Neural cell (in vitro differentiated cells): ENCODE measurements around the gene GLO1.

ENCODE experiments used
- CTCF ChIP-seq: fragments of 450-650 bp; IDR thresholded peaks from 2 replicates; pipeline ENCODE4 v1.5.1; 2014; ENCODE audit warnings: antibody characterized with exemption, mild to moderate bottlenecking, moderate library complexity; ENCODE audit not compliant: poor library complexity, severe bottlenecking
- EP300 ChIP-seq: fragments of 450-650 bp; conservative IDR thresholded peaks from 2 replicates; pipeline ENCODE4 v1.6.1; 2014; ENCODE audit warnings: antibody characterized with exemption, mild to moderate bottlenecking, moderate library complexity; ENCODE audit not compliant: poor library complexity, severe bottlenecking
- POLR2AphosphoS5 ChIP-seq: IDR thresholded peaks from 2 replicates; pipeline ENCODE4 v1.6.1; 2012
- RAD21 ChIP-seq: fragments of 450-650 bp; conservative IDR thresholded peaks from 2 replicates; pipeline ENCODE4 v1.6.1; 2014; ENCODE audit warnings: antibody characterized with exemption, mild to moderate bottlenecking, moderate library complexity

- TF ChIP-seq CTCF: no peak
- no peak for TF ChIP-seq POLR2AphosphoS5
- no peak for TF ChIP-seq RAD21
- TF ChIP-seq EP300: no peak
These were observed 18.0 kb downstream of the GLO1 start for GRCh38 chr6:38684904-38685303.
